CD8-positive, alpha-beta memory T cell (primary cell): ENCODE measurements around the gene NAT16. TPM values are rescaled to one million over a fixed set of nuclear protein-coding genes. Genes with fewer than 3 reads are reported as not detected.

Experiments
- CTCF ChIA-PET: fragments of 350-600 bp; sonication (Branson Sonifier 250); formaldehyde crosslinking; loops from one replicate; lab custom pipeline; 2021; ENCODE audit warnings: antibody characterized with exemption; lab: Charles Lee
- POLR2A ChIA-PET: fragments of 350-600 bp; sonication (Branson Sonifier 250); formaldehyde crosslinking; loops from one replicate; lab custom pipeline; 2021; ENCODE audit warnings: antibody characterized with exemption; lab: Charles Lee
- DNase-seq, 5 donors: peaks; one replicate each; pipeline versions ENCODE4 v3.0.0 to v3.0.0-alpha.2; 2020 to 2022; ENCODE audit warnings: mixed read lengths in 1 of 5
- H3K27ac ChIP-seq: one replicate; pipeline ENCODE4 v1.7.0; 2013; ENCODE audit warnings: low read depth, mild to moderate bottlenecking, low read length, moderate library complexity
- H3K27me3 ChIP-seq: 2 replicates; pipeline ENCODE4 v1.7.0; 2013; ENCODE audit warnings: low read length, mild to moderate bottlenecking; ENCODE audit not compliant: insufficient read depth, poor library complexity, severe bottlenecking
- H3K36me3 ChIP-seq: 2 replicates; pipeline ENCODE4 v1.7.0; 2013; ENCODE audit warnings: mild to moderate bottlenecking, low read length, moderate library complexity; ENCODE audit not compliant: insufficient read depth
- H3K4me1 ChIP-seq: 2 replicates; pipeline ENCODE4 v1.7.0; 2013; ENCODE audit warnings: mild to moderate bottlenecking, low read length, moderate library complexity; ENCODE audit not compliant: insufficient read depth
- H3K4me3 ChIP-seq: 2 replicates; pipeline ENCODE4 v1.7.0; 2013; ENCODE audit warnings: mild to moderate bottlenecking, low read length
- H3K9me3 ChIP-seq: 2 replicates; pipeline ENCODE4 v1.7.0; 2013; ENCODE audit warnings: mild to moderate bottlenecking, low read length
- H3K27ac Mint-ChIP-seq, 8 donors: one replicate each; pipeline ENCODE4 v1.8.0; 2020 to 2021; ENCODE audit warnings: mixed read lengths in 8 of 8, mild to moderate bottlenecking in 6 of 8, inconsistent platforms in 3 of 8, moderate library complexity in 3 of 8
- H3K27me3 Mint-ChIP-seq, 2 donors: one replicate each; pipeline ENCODE4 v1.8.0; 2020 to 2021; ENCODE audit warnings: mixed read lengths in 2 of 2, mild to moderate bottlenecking in 1 of 2, moderate library complexity in 1 of 2
- H3K36me3 Mint-ChIP-seq, 3 donors: one replicate each; pipeline ENCODE4 v1.8.0; 2020 to 2021; ENCODE audit warnings: mixed read lengths in 3 of 3, inconsistent platforms in 1 of 3, mild to moderate bottlenecking in 1 of 3
- H3K4me1 Mint-ChIP-seq, 3 donors: one replicate each; pipeline ENCODE4 v1.8.0; 2020 to 2021; ENCODE audit warnings: mixed read lengths in 3 of 3, inconsistent platforms in 1 of 3, mild to moderate bottlenecking in 1 of 3
- H3K4me3 Mint-ChIP-seq, 7 donors: one replicate each; pipeline ENCODE4 v1.8.0; 2020 to 2021; ENCODE audit warnings: mixed read lengths in 7 of 7, mild to moderate bottlenecking in 6 of 7, moderate library complexity in 4 of 7, inconsistent platforms in 2 of 7
- H3K9me3 Mint-ChIP-seq, 5 donors: one replicate each; pipeline ENCODE4 v1.8.0; 2020 to 2022; ENCODE audit warnings: mixed read lengths in 5 of 5, mild to moderate bottlenecking in 3 of 5, moderate library complexity in 2 of 5, inconsistent platforms in 1 of 5
- polyA plus RNA-seq: library from polyadenylated mRNA; unstranded; fragments of 300-500 nt; fragmentation: Illumina TruSeq; gene quantifications from one replicate; pipeline ENCODE4 v1.2.3, GENCODE V29; 2021
- total RNA-seq, 2 experiments: library from RNA; stranded (reverse); gene quantifications; one replicate each; pipeline ENCODE4 v1.2.3, GENCODE V29; 2021

NAT16 gene
- total RNA-seq (not detected), polyA plus RNA-seq (not detected)

GRCh38 chr7:101180130-101180755 lies at the start of gene NAT16:
NAT16 (minus strand) TSS chr7:101180293; CDS start chr7:101174807, 5,486 bp downstream.
- POLR2A ChIA-PET = no interaction called here
- peak within 1 kb of the TSS in 1 of 8 donors; percentile 2 for H3K27ac Mint-ChIP-seq

DNA sequence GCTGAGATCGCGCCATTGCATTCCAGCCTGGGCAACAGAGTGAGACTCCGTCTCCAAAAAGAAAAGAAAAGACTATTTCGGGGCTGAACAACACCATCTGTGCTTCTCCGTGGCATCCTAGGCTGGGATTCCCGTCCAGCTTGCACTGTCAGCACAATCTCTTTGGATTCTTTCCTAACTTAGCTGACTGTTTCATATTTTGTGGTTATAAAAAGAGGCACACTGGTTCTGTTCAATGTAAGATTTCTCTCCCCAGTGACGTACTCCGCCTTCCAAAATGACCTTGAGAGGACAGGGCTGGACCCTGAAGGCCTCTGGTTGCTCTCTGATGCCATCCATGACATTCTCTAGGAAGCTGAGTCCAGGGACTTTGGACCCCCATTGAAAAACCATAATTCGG lies 46.6 kb upstream of the NAT16 start:
- Mint-ChIP-seq H3K4me1 (peaks cover 0 to 8% (median 6%) of the 10 kb centered on the region in 3 donors), H3K36me3 (peaks cover 0 to 70% (median 11%) of the 10 kb centered on the region in 3 donors)
- CTCF ChIA-PET = interaction anchor here (1.7 to 2.3 kb wide), 2 partner anchors 9 to 17 kb away, joined by 5 to 9 read pairs; partner anchors contain the start of genes FIS1, PLOD3 and ZNHIT1

More at GRCh38 chr7:101180130-101180755, at the start of gene NAT16:
- Histone ChIP-seq H3K4me1 (no peaks in the 10 kb centered on the region), H3K36me3 (no peaks in the 10 kb centered on the region), H3K27ac (no peak within 1 kb of the TSS), H3K9me3 (no peaks in the 10 kb centered on the region), H3K27me3 (peaks cover 42% of the 10 kb centered on the region), H3K4me3 (no peak within 1 kb of the TSS)
- peaks cover 9 to 15% (median 10%) of the 10 kb centered on the region in 3 donors for H3K4me1 Mint-ChIP-seq
- no peaks in the 10 kb centered on the region for H3K36me3 Mint-ChIP-seq
- CTCF ChIA-PET = interaction anchor here (1.3 kb wide), 1 partner anchor 12 kb away, joined by 4 read pairs; no protein-coding TSS in a partner anchor
- no peak for DNase-seq
- peaks cover 62 to 70% of the 10 kb centered on the region in 2 donors for H3K27me3 Mint-ChIP-seq
- peak within 1 kb of the TSS in 6 of 7 donors; percentile 16 to 60 (median 52) for H3K4me3 Mint-ChIP-seq
- no peaks in the 10 kb centered on the region for H3K9me3 Mint-ChIP-seq

GRCh38 chr7:101225650-101226049 lies 45.6 kb upstream of the NAT16 start:
- Histone ChIP-seq H3K27me3 (no peaks in the 10 kb centered on the region), H3K36me3 (peaks cover 9% of the 10 kb centered on the region), H3K4me1 (no peaks in the 10 kb centered on the region), H3K4me3 (no peak overlapping the region), H3K27ac (no peak overlapping the region), H3K9me3 (no peaks in the 10 kb centered on the region)
- no peak overlapping the region for H3K4me3 Mint-ChIP-seq
- POLR2A ChIA-PET = interaction anchor here (0.7 kb wide), 1 partner anchor 15 kb away, joined by 3 read pairs; no protein-coding TSS in a partner anchor
- CTCF ChIA-PET = interaction anchor here (1.3 to 2.3 kb wide), 2 partner anchors 18 to 56 kb away, joined by 3 to 9 read pairs; partner anchors contain the start of gene FIS1
- H3K36me3 Mint-ChIP-seq = peaks cover 0 to 73% (median 11%) of the 10 kb centered on the region in 3 donors
- no peaks in the 10 kb centered on the region for H3K9me3 Mint-ChIP-seq
- DNase-seq = no peak
- no peaks in the 10 kb centered on the region for H3K27me3 Mint-ChIP-seq
- H3K27ac Mint-ChIP-seq = no peak overlapping the region
- H3K4me1 Mint-ChIP-seq = peaks cover 6 to 16% (median 9%) of the 10 kb centered on the region in 3 donors

More for the DNA sequence above, 46.6 kb upstream of the NAT16 start:
- H3K4me3 ChIP-seq = no peak overlapping the region
- no peaks in the 10 kb centered on the region for H3K27me3 ChIP-seq
- no peaks in the 10 kb centered on the region for H3K4me1 ChIP-seq
- no peaks in the 10 kb centered on the region for H3K9me3 Mint-ChIP-seq
- no peak overlapping the region for H3K27ac Mint-ChIP-seq
- H3K27me3 Mint-ChIP-seq = no peaks in the 10 kb centered on the region
- no peak overlapping the region for H3K27ac ChIP-seq
- no peak overlapping the region for H3K4me3 Mint-ChIP-seq
- no peak for DNase-seq
- H3K9me3 ChIP-seq = no peaks in the 10 kb centered on the region
- peaks cover 9% of the 10 kb centered on the region for H3K36me3 ChIP-seq
- POLR2A ChIA-PET = interaction anchor here (0.9 kb wide), 1 partner anchor 8 kb away, joined by 4 read pairs; the partner anchor contains the start of gene ZNHIT1

GRCh38 chr7:101223528-101223927 lies 43.4 kb upstream of the NAT16 start:
- Histone ChIP-seq H3K36me3 (peaks cover 9% of the 10 kb centered on the region), H3K27me3 (no peaks in the 10 kb centered on the region), H3K9me3 (no peaks in the 10 kb centered on the region), H3K27ac (no peak overlapping the region), H3K4me3 (no peak overlapping the region), H3K4me1 (peaks cover 11% of the 10 kb centered on the region)
- H3K36me3 Mint-ChIP-seq = peaks cover 0 to 64% (median 11%) of the 10 kb centered on the region in 3 donors
- no peaks in the 10 kb centered on the region for H3K27me3 Mint-ChIP-seq
- no peaks in the 10 kb centered on the region for H3K9me3 Mint-ChIP-seq
- no peak overlapping the region for H3K27ac Mint-ChIP-seq
- no peak for DNase-seq
- ChIA-PET CTCF (interaction anchor here (3.8 kb wide), 1 partner anchor 20 kb away, joined by 17 read pairs; the partner anchor contains the start of gene FIS1), POLR2A (no interaction called here)
- H3K4me3 Mint-ChIP-seq = no peak overlapping the region
- H3K4me1 Mint-ChIP-seq = peaks cover 20 to 36% (median 26%) of the 10 kb centered on the region in 3 donors

DNA sequence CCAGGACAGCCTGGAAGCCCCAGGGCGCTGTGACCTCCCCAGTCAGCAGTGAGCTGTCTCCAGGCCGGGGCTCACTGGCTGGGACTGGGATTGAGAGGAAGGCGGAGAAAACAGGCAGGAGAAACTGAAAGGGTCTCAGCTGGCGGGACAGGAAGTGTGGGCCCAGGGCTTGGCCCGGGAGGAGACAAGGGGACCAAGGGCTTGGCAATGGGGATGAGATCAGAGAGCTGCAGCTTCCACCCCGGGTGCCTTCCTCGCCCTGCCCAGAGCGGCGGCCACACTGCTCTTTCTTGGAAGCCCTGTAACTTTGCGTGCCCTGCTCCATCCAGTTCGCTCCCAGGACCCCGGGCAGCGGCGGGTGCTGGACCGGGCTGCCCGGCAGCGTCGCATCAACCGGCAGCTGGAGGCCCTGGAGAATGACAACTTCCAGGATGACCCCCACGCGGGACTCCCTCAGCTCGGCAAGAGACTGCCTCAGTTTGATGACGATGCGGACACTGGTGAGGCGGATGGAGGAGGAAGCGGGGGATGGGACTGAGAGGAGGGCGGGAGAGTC lies 42.3 kb upstream of the NAT16 start:
- ChIA-PET CTCF (interaction anchor here (0.8 to 3.8 kb wide), 3 partner anchors 13 to 61 kb away, joined by 3 to 17 read pairs (median 4); partner anchors contain the start of gene FIS1), POLR2A (no interaction called here)
- Histone ChIP-seq H3K4me1 (peaks cover 14% of the 10 kb centered on the region), H3K27me3 (no peaks in the 10 kb centered on the region), H3K9me3 (no peaks in the 10 kb centered on the region), H3K36me3 (peaks cover 9% of the 10 kb centered on the region), H3K4me3 (no peak overlapping the region), H3K27ac (no peak overlapping the region)
- peak overlapping the region in 1 of 8 donors; percentile 87 for H3K27ac Mint-ChIP-seq
- H3K9me3 Mint-ChIP-seq = peaks cover 0 to 3% (median 0%) of the 10 kb centered on the region in 5 donors
- peaks cover 25 to 45% (median 34%) of the 10 kb centered on the region in 3 donors for H3K4me1 Mint-ChIP-seq
- H3K27me3 Mint-ChIP-seq = peaks cover 0 to 4% of the 10 kb centered on the region in 2 donors
- no peak overlapping the region for H3K4me3 Mint-ChIP-seq
- peaks cover 0 to 63% (median 9%) of the 10 kb centered on the region in 3 donors for H3K36me3 Mint-ChIP-seq
- no peak for DNase-seq

GRCh38 chr7:101220295-101220694 lies 40.2 kb upstream of the NAT16 start:
- ChIA-PET CTCF (interaction anchor here (0.9 to 7.8 kb wide), 3 partner anchors 14 to 76 kb away, joined by 3 to 69 read pairs (median 3); partner anchors contain the start of gene FIS1), POLR2A (interaction anchor here (0.7 kb wide), 1 partner anchor 1221 kb away, joined by 9 read pairs; no protein-coding TSS in a partner anchor)
- H3K27ac ChIP-seq = no peak overlapping the region
- no peak overlapping the region for H3K27ac Mint-ChIP-seq
- H3K9me3 ChIP-seq = no peaks in the 10 kb centered on the region
- H3K4me3 Mint-ChIP-seq = peak overlapping the region in 3 of 7 donors; percentile 9 to 49 (median 17)
- H3K4me1 ChIP-seq = peaks cover 25% of the 10 kb centered on the region
- H3K36me3 ChIP-seq = peaks cover 8% of the 10 kb centered on the region
- H3K9me3 Mint-ChIP-seq = peaks cover 0 to 3% (median 0%) of the 10 kb centered on the region in 5 donors
- H3K27me3 ChIP-seq = no peaks in the 10 kb centered on the region
- no peak overlapping the region for H3K4me3 ChIP-seq
- peaks cover 31 to 55% (median 47%) of the 10 kb centered on the region in 3 donors for H3K4me1 Mint-ChIP-seq
- peaks cover 0 to 61% (median 7%) of the 10 kb centered on the region in 3 donors for H3K36me3 Mint-ChIP-seq
- DNase-seq = no peak
- peaks cover 0 to 4% of the 10 kb centered on the region in 2 donors for H3K27me3 Mint-ChIP-seq

DNA sequence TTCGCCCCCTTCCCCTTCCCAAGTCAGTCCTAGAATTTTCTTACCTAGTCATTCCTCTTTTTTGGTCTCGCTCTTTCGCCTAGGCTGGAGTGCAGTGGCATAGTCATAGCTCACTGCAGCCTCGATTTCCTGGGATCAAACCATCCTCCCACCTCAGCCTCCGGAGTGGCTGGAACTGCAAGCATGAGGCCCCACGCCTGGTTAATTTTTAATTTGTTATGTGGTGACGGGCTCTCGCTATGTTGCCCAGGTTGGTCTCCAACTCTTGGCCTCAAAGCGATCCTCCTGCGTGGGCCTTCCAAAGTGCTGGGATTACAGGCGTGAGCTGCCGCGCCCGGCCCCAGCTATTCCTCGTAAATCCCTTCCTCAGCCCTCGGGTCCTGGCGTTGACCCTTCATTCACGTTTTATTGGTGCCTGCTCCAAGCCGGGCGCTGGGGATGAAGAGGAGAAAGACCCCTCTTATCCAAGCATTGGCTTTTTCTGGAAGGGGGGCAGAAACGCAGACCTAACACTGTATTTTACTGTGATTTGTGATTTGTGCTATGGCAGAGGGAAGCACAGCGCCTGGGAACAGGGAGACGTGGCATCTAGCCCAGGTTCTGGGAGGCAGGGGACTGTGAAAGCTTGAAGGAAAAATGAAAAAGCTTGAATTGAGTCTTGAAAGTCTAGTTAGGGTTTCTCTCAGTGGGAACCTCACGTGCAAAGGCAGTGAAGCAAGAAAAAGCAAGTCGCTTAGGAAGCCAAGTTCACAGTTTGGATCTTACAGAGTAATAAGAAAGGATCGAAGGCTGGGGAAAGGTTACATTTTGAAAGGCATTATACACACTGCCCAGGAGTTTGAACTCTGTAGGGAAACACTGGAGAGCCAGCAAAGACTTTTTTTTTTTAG lies 38.4 kb upstream of the NAT16 start:
- Histone ChIP-seq H3K27me3 (no peaks in the 10 kb centered on the region), H3K36me3 (no peaks in the 10 kb centered on the region), H3K4me1 (peaks cover 25% of the 10 kb centered on the region), H3K9me3 (no peaks in the 10 kb centered on the region), H3K27ac (peak overlapping the region; percentile 76), H3K4me3 (peak overlapping the region; percentile 82)
- ChIA-PET POLR2A (interaction anchor here (0.9 to 3.0 kb wide), 8 partner anchors 8 to 1118 kb away, joined by 3 to 28 read pairs (median 4); partner anchors contain the start of genes FIS1, MCM7 and UFSP1), CTCF (interaction anchor here (0.7 to 7.8 kb wide), 18 partner anchors 8 to 366 kb away, joined by 3 to 69 read pairs (median 4); partner anchors contain the start of genes FIS1, SLC12A9, UFSP1 and VGF)
- H3K36me3 Mint-ChIP-seq = peaks cover 0 to 56% (median 2%) of the 10 kb centered on the region in 3 donors
- peaks cover 0 to 3% (median 0%) of the 10 kb centered on the region in 5 donors for H3K9me3 Mint-ChIP-seq
- H3K27me3 Mint-ChIP-seq = peaks cover 0 to 4% of the 10 kb centered on the region in 2 donors
- peak overlapping the region; percentile 95 to 97 (median 96) for H3K27ac Mint-ChIP-seq
- H3K4me3 Mint-ChIP-seq = peak overlapping the region; percentile 90 to 98 (median 97)
- DNase-seq = no peak
- peaks cover 31 to 55% (median 50%) of the 10 kb centered on the region in 3 donors for H3K4me1 Mint-ChIP-seq
